NCI-H2029 treated with DMSO at 0.1 percent for 48 hours (cell line): ENCODE results near the gene MACF1.

Source experiments
- DNase-seq: peaks from one replicate; lab custom pipeline; 2025; lab: John Stamatoyannopoulos, UW

Gene MACF1

DNA sequence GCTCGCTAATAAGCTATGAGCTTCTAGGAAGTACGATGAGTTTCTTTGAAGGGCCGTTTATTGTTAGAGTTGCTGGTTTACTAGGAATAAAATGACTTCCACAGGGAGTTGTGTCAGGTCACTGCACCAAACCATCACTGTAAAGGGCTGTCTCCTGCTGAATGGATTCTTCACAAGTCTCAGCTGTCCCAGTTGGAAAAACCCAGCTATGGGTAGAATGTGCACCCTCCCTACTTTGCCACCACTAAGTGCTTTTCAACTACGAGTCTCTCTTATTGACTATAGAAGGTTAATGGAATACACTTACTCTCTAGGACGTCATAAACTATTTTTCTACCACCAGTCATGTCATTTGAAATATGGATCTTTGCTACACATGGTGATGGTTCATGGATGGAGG, 192.2 kb downstream of the MACF1 start:
- no peak for DNase-seq

DNA sequence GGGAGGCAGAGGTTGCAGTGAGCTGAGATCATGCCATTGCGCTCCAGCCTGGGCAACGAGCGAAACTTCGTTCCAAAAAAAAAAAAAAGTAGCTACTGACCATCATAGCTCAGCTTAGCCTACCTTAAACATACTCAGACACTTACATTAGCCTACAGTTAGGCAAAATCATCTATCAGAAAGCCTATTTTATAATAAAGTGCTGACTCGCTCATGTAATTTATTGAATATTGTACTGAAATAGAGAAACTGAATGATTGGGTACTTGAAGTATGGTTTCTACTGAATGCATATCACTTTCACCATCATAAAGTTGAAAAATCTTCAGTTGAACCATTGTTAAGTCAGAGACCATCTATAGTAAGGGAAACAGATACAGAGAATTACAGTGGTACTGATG, 193.0 kb downstream of the MACF1 start:
- no peak for DNase-seq

DNA sequence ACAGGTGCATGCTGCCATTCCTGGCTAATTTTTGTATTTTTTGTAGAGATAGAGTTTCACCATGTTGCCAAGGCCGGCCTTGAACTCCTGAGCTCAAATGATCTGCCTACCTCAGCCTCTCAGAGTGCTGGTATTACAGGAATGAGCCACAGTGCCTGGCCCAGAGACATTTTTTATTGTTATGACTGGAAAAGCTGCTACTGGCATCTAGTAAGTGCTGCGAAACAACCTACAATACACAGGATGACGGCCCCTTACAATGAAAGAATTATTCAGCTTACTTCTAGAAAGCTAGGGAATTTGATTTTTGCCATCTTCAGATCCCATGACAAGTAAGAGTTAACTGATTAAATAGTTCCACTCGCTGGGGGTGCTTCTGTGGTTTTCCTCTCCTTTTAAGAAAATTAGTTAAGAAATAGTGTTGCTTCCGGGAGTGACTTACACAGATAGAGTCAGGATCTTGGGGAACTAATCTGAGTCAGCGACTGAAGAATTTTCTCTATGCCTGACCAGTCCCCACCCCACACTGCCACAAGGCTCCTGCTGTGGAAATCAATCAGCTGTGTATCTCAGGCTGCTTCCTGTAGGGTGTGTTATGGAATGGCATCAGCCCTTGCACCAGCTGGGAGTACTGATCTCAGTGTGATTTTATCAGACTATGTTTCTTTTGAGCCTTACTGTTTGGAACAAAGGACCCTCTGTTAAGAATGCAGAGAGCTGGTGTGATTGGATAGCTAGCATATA, 194.0 kb downstream of the MACF1 start:
- DNase-seq: no peak

DNA sequence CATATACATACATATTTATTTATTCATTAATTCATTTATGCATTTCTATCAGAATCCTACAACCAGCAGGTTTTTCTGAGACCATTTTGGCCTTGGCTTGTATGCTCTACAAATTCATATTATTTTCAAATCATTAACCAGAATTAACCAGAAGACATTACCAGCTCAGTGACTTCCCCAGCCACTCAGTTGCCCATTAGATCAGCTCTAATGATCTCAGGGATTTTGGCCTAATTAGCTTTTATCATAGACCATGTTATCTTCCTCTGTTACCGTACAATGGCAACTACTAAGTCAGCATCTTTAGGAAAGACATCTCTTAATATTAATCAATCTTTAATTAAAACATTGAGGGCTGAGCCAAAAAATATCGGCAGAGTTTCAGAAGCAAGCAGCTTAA, 196.6 kb downstream of the MACF1 start:
- DNase-seq: no peak

DNA sequence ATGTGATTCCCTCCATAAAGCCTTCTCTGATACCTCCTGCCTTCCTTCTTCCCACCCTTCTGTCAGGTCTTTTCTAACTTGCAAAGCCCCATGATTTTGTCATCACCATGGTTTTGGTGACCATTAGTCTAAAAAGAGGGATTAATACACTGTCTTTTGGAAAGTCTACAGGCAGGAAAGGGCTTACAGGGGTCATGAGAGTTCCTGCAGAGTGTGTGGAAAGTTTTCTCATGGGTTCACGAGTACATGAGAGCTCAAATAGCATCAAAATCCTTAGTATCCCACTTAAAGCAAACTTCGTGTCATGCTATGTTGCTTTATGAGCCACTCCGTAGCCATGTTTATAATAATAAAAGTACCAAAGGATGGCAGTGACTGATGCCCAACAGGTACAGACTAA, 200.4 kb downstream of the MACF1 start:
- DNase-seq: no peak

DNA sequence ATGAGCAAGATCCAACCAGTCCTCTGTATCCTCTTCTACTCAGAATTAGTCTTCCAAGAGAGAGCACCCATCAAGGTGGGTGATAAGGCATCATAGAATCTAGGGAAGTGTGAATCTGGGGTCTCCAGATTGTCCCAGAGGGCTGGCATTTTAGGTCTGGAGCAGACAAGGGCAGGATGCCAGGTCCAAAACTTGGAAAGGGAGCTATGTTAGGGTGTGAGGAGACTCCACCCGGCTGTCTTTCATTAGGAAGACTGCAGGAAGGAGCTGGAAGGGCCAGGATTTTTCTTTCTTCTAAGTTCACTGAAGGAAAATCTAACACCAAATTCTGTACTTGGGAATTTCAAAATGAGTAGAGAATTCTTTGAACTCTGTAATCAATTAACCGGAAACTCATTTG, 200.9 kb downstream of the MACF1 start:
- DNase-seq: no peak

DNA sequence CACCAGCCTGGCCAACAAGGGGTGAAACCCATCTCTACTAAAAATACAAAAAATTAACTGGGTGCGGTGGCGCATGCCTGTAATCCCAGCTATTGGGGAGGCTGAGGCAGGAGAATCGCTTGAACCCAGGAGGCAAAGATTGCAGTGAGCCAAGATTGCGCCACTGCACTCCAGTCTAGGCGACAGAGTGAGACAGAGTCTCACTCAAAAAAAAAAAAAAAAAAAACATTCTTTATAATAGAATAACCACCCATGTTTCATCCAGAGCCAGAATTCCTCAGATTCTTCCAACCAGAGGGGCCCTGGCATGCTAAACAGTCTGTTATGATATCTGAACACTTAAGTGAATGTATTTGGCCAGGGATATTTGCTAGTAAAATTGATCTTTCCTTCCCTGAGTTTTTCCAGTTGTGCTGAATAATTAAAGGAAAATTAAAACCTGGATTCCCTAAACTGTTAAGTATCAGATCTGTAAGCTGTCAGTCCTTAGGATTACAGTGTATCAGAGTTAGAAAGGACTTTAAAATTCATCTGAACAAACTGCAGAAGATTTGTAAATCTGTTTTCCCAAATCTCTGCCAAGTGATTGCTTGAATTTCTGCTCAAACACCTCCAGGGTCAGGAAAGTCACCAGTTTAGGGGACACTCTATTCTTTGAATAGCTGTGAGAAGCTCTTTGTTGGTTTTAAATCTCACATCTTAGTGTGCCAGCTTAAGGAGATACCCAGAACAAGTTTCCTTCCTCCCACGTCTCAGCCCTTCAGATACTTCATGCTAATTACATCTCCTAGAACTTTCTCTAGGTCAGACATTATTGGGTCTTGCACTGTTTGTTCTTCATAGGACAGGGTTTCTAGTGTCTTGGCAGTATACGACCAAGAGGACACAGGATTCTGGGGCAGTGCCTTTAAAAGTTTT, 202.3 kb downstream of the MACF1 start:
- no peak for DNase-seq

DNA sequence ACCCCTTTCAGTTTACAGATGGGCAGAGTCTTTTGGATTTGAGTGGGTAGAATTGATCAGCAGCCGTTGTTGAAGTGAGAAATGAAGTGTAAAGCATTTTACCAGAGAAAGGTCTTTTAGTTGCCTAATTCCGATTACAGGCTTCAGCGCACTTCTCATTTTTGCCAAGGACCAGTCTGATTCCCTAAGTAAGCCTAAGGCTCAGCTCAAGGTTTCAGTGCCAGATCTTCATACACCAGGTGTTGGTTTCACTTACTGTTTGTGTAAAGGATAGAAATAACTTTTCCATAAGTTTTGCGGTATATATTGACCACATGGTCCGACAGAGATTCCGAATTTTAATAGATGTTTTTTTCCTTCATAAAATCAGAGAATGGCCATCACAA, 203.0 kb downstream of the MACF1 start:
- peak; percentile 95 for DNase-seq

DNA sequence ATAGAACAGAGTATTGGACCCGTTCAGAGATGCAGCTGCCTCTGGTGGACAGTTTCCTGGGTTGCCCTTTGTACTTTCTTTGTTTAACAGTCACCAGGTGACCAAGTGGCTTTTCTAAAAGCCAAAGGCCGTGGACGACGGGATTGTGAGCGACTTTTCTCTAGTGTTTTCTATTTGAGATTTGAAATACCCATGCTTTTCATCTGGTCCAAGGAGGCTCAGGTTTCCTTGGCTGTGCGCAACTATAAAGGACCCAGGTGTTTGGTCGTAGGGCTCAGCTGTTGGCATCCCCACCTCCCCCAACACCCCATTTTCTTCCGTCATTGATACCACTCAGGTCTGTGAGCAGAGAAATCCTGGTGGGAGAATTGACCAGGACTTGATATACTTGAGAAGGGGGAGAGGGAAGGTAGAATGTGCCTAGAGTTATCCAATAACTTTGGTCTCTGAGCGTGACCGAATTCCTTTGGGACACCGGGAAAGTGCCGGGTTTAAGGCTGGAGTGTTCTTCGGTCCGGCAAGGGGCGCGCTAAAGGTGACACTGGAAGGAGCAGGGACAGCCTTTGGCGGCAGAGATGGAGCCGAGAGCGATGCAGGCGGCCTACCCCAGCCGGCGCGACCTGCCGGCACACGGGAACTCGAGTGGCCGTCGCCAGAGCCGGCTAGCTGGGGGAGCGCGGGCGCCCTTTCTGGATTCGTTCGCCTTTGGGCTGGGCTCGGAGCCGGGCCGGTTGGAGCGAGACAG, 203.6 kb downstream of the MACF1 start:
- DNase-seq: peak; percentile 99

DNA sequence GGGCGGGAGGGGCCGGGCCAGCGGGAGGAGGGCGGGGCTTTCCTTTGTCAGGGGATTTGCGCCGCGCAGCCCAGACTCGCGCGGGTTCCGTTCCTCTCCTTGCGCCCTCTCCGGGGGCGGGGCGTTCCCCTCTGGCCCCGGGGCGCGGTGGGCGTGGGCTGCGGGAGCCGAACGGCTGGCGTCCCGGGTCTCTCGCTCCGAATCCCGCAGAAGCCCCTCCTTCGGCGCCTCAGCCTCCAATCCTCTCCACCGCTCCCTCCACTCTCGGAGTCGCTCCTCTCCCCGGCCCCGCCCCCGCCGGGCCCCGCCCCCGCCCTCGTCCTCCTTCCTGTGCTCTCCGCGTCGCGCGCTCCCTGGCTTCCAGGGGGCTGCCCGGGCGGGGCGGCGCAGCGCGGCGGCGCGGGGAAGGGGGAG, 204.2 kb downstream of the MACF1 start:
- DNase-seq: peak; percentile 100

DNA sequence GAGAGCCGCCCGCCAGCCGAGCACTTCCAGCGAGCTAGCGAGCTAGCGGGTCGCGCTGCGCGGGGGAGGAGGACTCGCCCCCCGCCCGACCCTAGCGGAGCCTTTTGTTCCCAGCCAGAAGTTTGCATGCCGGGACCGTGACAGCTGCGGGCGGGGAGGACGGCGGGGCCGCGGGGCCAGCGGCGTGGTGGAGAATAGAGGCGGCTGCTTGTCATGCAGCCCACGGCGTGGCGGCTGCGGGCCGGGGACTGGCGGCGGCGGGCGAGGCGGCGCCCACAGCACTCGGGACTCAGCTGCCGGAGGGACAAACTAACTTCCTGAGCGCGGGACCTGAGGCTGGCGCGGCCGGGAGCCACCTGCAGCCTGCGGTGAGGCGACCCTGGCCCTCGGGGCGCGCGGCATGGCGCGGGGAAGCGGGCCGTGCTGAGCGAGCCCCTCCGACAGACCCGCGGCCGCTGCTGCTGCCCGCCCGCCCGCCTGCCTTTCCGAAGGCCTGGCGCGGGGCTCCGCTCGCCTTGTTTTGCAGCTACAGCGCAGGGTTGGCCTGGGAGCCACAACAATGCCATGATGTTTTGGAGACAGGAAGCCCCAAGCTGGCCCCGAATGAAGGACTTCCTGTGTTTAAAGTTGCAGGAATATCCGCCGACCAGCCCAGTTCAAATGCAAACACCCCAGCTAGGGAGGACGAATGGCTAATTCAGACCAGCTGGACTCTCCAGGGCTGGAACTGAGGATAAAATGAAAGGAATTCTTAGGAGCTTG, 204.7 kb downstream of the MACF1 start:
- peak; percentile 94 for DNase-seq

DNA sequence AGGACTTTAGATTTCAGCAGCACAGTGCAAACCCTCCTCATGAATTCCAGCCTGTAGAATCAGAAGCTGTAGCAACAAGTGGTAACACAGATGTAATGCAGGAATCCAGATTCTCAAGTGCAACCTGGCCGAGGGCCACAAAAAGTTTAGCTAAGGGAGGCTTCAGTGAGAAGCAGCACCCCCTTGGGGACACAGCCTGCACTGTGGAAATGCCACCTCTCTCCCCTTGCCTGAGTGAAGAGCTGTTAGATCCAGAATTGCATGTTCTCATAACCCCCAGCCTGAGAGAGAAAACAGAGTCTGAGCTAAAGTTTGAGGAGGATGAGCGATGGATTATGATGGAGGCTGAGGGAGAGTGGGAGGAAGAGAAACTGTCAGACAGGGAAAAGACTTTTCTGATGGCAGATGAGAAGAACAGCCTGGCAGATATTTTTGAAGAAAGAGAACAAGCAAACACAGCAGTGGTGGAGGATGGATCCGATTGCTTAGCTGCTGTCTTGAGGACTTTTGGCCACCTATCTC, 206.5 kb downstream of the MACF1 start:
- peak; percentile 95 for DNase-seq

DNA sequence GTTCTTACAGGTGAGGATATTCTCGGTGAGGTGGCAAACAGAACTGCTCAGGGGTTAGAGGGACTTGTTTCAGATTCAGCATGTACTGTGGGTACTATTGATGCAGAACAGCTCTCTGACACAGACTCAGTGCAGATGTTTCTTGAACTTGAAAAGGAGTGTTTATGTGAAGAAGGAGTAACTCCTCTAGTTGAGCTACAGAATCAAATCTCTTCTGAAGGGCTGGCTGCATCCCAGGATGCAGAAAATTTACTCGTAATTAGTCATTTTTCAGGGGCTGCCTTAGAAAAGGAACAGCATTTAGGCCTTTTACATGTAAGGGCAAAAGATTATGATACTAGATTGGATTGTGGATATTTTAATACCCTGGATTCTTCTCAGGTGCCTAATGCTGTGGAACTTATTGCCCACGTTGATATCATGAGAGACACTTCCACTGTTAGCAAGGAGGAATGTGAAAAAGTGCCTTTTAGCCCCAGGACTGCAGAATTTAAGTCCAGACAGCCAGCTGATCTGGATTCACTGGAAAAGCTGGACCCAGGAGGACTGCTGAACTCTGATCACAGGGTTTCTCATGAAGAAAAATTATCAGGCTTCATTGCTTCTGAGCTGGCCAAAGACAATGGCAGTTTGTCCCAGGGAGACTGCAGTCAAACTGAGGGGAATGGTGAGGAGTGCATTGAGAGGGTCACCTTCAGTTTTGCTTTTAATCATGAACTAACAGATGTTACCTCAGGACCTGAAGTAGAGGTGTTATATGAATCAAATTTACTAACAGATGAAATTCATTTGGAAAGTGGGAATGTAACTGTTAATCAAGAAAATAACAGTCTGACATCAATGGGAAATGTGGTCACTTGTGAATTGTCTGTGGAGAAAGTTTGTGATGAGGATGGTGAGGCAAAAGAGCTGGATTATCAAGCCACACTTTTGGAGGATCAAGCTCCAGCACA, 207.3 kb downstream of the MACF1 start:
- no peak for DNase-seq

DNA sequence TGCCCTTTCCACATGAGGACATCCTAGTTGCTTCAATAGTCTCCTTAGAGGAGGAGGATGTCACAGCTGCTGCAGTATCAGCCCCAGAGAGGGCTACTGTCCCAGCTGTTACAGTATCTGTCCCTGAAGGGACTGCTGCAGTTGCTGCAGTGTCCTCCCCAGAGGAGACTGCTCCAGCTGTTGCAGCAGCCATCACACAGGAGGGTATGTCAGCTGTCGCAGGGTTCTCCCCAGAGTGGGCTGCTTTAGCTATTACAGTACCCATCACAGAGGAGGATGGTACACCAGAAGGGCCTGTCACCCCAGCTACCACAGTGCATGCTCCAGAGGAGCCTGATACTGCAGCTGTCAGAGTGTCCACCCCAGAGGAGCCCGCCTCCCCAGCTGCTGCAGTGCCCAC, 208.4 kb downstream of the MACF1 start:
- DNase-seq: no peak

DNA sequence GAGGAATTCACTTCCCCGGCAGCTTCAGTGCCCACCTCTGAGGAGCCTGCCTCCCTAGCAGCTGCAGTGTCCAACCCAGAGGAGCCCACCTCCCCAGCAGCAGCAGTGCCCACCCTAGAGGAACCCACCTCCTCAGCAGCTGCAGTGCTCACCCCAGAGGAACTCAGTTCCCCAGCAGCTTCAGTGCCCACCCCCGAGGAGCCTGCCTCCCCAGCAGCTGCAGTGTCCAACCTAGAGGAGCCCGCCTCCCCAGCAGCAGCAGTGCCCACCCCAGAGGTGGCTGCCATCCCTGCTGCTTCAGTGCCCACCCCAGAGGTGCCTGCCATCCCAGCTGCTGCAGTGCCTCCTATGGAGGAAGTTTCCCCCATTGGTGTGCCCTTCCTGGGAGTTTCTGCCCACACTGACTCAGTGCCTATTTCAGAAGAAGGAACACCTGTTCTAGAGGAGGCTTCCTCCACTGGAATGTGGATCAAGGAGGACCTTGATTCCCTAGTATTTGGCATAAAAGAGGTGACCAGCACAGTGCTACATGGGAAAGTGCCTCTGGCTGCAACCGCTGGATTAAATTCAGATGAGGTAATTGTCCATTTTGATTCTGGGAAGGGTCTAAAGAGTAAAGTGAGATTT, 209.5 kb downstream of the MACF1 start:
- DNase-seq: no peak

DNA sequence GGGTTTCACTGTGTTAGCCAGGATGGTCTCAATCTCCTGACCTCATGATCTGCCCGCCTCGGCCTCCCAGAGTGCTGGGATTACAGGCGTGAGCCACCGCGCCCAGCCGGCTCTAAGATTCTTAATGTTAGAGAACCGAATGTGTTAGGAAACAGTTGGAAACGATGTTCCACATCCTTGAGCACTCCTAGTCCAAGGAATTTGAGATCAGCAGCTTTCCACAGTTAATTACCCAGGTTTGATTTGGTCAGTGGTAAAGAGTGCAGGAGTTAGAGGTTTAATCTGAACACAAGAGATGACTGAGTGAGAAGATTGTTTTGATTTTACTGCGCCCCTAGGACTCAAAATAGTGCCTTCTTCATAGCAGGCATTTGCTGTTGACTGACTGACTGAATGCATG, 211.1 kb downstream of the MACF1 start:
- no peak for DNase-seq

DNA sequence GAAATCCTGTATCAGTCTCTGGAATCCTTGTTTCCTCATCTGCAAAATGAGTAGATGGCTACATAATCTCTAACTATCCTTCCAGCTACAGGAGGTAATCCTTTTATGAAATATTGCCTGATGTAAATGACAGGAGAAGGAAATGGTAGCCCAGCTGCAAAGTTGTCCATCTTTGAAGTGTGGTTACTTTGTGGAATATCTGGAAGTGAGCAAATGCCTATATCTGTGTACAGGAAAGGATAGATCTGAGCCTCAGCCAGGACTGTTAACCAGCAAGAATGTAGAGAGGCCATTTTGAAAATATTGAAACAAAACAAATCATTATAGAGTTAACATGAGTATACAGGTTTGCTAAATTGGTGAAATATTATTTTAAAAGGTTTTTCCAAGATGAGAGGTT, 212.1 kb downstream of the MACF1 start:
- DNase-seq: peak; percentile 68

DNA sequence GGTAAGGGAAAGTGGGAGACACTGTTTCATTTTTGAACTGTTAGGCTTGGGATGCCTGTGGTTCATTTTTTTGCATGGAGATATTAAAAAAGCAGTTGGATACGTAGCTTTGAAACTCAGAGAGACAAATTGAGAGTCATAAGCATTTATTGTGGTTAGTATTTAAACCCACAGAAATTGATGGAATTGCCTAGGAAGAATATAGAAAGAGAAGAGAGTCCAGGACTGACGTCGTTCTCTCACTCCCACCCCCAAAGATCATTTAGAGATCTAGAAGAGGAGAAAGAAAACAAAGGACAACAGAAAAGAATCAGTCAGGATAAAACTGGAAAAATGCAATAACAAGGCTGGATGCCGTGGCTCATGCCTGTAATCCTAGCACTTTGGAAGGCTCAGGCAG, 213.7 kb downstream of the MACF1 start:
- no peak for DNase-seq

DNA sequence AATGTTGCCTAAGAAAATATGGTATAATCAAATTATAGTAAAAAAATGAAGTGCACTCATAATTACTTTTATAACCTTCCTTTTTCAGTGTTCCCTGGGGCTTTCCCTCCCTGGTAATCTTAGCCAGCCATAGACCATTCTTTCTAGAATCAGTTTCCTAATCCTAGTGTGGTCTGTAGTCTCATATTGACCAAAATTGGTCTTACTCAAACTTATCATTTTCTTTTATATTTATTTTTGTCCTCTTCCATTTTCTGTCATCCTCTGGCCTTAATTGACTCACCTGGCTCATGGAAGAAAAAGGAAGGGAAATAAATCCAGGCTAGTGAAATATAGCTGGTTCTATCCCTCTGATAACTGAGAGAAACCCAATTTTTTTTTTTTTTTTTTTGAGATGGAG, 216.0 kb downstream of the MACF1 start:
- DNase-seq: no peak

DNA sequence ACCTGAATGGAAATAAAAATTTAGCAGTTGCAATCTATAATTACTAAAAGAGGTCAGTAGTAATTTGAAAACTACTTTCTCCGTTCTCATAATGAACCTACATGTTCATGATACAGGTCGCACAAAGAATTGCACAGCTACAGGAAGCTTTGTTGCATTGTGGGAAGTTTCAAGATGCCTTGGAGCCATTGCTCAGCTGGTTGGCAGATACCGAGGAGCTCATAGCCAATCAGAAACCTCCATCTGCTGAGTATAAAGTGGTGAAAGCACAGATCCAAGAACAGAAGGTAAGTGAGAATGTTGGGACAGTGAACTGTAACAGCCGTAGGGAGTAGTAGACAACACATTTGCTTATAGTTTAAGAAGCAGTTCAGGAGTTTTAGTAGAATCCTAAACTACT, 218.1 kb downstream of the MACF1 start:
- DNase-seq: no peak
